Measurements from ENCODE around the gene OR2T5.
"Not testable (repeated sequence)": the region's sequence is repeated elsewhere in the genome, so short reads cannot be mapped to it uniquely, and the experiment has no call there.

DNA sequence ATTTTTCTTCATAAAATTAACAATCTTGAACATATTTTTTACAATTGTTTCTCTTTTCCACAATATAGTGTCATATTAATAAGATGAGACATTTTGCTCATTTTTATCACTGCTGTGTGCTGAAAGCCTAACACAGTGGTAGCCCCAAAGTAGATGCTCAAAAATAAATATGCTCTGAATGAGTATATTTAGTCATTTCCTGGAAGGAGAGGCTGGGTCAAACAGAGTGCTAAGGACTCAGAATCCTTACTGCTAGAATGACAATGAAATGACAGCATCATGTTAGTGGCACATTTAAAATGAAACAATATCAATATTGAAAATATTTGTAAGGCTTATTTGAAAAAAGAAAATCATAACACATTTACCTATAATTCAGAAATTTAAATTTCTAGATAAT, 49.1 kb downstream of the OR2T5 start:
- TF ChIP-seq EZH2 (IDR thresholded peaks at IDR 0.05; ENCODE audit: insufficient read depth, poor library complexity, severe bottlenecking); EZH2phosphoT487 (IDR thresholded peaks at IDR 0.05; ENCODE audit: insufficient read depth, low read depth): not testable (repeated sequence)

All from GM23248 (cell line).